NCI-H82 treated with DMSO at 0.1 percent for 48 hours (cell line): ENCODE results near the gene NCF4.

ENCODE experiments used
- DNase-seq: peaks from one replicate; lab custom pipeline; 2025; ENCODE audit not compliant: unreplicated experiment; lab: John Stamatoyannopoulos, UW

NCF4 gene

DNA sequence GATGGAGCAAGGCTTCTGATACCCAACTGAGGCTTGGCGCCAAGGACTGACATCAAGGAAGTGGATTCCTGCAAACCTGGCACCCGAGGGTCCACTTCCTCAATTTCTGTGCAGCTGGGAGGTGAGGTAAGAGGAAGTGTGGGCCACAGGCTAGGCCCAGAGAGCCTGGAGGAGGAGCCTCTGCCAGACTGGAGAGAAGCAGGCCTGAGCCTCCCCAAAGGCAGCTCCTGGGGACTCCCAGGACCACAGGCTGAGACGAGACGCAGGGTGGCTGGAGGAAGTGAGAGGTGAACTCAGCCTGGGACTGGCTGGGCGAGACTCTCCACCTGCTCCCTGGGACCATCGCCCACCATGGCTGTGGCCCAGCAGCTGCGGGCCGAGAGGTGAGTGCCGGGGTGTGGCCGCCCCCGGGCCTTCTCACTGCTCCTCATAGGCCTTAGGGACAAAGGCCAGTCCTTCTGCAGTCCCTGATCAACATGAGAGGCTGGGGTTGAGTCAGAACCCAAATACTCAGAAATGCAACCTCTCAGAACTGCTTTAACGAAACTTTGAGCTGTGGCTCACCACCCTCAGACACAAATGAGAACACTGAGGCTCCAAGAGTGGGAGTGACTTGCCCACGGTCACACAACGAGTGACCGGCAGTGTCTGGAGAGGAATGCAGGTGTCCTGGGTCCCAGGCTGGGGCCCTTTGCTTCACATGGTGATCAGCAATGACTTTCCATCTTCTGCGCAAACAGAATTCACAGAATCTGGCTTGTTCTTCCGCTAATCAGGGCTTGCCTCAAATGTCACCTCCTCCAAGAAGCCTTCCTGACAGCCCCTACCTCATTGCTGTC lies at the start of gene NCF4:
Gene NCF4, plus strand, starts transcription at position 186 of the 839 bp plus-strand sequence. Its CDS starts 166 bp downstream, at position 352.
- no peak for DNase-seq

DNA sequence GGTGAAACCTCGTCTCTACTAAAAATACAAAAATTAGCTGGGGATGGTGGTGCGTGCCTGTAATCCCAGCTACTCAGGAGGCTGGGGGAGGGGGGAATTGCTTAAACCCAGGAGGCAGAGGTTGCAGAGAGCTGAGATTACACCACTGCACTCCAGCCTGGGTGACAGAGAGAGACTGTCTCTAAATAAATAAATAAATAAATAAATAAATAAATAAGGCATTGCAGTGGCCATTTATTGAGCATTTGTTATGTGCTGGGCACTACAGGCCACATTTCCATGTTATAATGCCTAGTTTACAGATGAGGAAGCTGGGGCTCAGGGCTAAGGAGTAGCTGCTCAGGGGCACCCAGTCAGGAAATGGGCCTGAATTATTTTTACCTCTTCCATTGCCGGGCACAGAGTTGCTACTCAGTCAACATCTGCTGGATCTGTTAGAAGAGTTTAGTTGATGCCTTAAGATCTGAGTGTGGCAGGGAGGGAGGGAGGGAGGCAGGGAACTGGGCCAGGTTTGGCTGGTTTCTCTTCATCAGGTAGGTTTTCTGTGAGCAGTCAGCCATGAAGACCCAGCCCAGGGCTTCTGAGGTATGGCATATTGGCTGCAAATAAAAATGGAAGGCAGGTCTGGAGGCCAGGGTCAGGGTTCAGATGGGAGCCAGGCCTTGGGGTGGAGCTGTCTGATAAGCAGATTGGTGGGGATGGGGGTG lies 49.6 kb upstream of the NCF4 start:
- no peak for DNase-seq

DNA sequence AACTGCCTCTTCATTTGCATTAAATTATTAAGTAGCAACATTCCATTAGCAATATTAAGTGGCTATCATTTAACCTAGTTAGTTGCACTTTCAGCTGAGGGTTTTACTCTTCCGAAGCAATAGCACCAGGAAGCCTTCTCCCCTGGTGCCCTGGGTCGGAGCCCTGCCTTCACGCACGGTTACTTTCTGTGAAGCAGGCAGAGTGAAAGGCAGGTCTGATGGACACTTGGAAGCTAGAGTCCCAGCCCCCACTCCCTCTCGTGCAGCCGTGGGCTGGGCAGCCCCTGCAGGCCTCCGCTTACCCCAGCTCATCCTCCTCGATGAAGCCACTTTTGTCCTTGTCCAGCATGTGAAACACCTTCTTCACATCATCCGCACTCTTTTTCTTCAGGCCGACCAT lies 46.0 kb upstream of the NCF4 start:
- no peak for DNase-seq

DNA sequence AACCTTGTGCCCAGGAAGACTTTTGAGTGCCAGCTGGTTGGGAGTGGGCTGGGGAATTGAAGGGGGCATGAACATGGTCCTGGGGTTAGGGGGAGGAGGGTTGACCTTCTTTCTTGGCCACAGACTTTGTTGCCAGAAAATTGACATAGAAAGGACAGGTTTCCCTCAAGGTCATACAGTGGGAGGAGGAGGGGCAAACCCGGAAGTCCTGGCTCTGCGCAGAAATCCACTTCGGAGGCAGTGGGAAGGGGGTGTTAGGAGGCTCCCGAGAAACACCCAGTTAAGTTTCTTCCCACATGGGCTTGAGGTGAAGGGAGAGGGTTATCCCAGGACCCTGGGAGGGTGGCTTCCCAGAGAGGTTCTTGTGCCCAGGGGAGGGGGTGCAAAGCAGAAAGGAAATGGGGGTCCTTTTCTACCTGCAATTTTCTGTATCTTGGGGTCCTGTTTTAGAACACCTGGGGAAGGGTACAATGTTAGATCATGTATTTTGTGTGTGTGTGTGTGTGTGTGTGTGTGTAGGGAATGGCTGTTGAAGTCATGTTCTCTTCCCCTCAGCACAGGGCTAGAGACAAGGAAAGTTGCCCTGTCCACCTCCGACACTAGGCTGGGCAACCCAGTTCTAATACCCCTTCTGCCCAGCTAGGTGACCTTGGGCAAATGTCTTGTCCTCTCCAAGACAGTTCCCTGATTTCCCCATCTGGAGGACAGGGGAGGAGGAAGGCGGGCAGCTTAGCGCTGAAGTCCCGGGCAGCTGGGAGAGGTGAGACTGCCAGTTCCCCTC lies 45.1 kb upstream of the NCF4 start:
- DNase-seq = no peak

DNA sequence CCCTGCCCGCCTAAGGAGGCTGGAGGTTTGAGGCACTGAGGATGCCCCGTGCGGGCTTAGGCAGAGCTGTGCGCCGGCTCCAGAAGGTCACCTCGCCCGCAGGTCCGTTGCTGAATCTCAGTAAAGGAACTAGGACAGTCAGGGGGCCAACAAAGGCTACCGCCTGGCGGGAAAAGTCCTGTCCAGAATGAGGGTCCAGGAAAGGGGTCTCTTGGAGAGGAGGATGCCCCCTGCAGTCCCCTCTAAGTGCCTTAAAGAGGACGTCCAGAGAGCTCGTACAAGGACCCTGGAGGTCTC lies 44.5 kb upstream of the NCF4 start:
- DNase-seq = no peak

DNA sequence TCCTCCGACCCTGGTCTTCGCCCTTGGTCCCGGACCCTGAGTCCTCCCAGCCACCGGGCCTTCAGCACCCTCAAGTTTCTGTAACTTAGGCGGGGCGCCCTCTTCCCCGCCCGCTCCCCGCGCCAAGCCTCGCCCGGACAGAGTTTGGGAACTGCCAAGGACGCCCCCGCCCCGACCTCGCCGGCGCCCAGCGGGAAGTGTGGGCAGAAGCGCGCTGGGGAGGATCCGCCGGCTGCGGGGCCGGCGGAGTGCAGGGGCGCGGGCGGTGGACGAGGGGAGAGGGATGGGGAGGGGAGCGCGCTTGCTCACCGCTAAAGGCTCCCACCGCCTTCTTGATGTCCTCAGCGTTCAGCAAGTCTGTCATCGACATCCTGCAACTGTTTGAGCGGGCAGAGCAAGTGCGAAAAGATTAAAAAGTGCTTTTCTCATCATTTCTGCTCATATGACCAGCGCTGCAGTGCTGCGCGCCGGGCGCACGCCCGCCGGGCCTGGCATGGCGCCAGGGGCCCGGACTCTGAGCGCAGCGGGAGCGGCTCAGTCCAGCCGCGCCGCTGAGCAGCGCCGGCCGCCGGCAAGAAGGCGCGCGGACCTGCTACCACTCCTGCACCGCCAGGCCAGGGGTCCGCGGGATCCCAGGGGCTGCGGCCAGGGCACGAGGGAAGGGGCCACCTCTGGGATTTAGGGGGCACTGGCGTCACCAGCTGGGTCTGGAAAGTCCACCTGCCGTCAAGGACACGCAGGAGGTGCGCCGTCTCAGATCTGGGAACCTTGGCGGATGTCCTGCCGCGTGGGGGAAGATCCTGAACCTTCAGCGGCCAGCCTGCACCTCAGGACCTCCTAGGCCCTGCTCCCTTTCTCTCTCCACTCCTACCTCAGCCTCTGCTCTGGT lies 43.9 kb upstream of the NCF4 start, which contains the start of gene PVALB:
Gene PVALB, minus strand, starts transcription at position 400 of the 889 bp plus-strand sequence. Its CDS starts 30 bp downstream, at position 370.
- no peak for DNase-seq

DNA sequence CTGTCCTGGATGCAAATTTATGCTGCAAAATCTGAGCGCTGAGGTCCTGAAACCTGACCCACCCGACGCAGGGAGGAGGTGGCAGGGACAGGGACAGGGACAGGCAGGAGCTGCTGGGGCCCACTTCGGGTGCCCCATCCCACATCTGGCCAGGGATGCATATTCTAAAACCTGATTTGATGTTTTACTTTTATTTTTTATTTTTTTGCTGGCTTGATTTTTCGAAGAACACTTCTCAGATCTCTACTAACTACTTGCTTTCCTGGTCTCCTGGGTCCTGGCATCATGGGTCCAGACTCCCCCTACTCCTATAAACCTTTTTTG lies 43.3 kb upstream of the NCF4 start:
- no peak for DNase-seq

DNA sequence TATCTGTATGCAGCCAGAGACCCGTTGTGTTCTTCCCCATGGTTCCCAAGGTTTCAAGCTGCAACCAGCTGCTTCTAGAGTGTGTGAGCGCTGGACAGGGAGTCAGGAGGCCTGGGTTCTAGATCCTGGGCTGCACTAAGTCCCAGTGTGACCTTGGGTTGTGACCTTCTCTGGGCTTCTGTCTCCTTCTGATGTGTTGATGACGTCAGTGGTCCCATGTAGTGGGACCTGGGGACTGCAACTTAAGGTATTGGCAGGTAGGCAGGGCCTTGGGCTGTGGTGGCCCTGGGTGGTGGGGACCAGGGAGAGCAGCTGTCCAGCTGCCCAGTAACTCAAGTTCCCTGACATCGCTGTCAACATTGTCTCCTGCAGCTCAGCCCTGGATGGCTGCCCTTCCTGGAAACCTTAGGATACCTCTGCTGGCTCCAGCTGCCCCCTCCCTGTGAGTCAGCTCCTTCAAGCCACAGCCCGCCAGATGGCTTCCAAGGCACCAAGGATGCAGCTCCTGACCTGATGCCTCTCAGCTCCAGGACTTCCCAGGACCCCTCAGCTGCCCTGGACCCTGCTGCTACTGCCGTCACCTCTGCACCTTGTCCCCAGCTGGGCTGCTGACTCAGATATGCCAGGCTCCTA lies 42.7 kb upstream of the NCF4 start:
- DNase-seq = no peak

DNA sequence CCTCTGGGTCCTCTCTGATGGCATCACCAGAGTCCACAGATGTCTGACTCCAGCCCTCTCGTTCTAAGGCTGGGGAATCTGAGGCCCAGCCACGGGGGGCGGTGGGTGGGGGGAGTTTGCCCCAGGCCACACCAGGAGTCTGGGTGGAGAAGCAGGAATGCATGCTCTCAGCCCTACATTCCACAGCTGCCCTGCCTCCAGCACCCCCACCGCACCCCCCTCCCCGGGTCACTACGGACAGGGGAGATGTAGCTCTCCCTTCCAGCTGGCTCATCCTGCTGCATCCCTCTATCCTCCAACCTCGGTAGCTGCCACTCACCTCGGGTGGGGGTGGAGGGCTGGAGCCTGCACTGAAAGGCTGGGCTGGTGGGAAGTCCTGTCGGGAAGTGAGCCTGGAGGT lies 41.7 kb upstream of the NCF4 start:
- DNase-seq = no peak

DNA sequence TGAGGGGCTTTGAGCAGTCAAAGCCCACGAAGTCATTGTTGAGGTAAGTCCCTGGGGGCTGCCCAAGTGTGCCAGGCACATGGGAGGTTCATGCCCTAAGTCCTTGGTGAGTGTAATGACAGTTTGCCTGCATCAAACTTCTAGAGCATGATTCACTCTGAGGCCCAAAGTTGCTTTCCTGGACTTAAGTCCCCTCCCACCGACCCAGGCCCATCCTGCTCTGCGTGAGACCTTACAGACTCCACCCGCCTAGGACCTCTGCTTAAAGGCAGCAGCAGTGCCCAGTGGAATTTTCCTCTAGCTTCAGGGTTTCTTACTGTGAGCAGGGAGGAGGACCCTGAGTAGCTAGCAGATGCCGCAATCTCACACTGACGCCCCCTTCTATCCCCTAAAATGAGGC lies 38.2 kb upstream of the NCF4 start:
- DNase-seq = no peak

DNA sequence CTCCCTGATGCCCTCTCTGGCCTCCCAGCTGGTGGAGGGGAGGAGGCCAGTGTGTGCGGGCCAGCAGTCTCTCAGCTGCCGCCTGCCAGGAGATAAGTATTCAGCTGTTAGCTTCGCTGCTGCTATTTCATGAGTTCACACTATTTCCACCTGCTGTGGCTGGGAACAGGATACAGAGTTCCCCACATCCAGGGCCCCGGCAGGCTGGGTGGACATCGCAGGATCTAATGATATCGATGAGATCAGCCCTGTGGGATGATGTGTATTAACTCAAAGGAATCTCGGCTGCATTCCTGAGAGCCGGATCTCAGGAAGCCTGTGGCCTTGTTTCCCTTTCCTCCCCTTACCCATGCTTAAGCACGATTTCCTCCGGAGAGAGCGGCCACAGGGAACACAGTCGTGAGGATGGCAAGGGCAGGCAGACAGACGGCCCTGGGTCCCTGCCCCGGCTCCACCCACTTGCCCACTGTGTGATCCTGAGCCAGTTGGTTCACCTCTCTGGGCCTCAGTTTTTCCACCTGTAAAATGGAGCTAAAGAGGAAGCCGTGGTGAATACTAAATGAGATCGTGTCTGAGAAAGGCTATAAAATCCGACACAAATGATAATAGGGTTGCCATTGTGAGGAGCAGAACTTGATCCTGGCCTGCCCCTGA lies 37.5 kb upstream of the NCF4 start:
- no peak for DNase-seq

DNA sequence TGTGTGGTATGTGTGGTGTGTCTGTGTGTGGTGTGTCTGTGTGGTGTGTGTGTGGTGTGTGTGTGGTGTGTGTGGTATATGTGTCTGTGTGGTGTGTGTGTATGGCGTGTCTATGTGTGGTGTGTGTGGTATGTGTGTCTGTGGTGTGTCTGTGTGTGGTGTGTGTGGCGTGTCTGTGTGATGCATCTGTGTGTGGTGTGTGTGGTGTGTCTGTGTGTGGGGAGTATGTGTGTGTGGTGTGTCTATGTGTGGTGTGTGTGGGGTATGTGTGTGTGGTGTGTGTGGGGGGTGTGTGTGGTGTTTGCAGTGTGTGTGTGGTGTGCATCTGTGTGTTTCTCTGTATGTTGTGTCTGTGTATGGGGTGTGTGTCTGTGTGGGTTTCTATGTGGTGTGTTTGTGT lies 36.2 kb upstream of the NCF4 start:
- DNase-seq = no peak

DNA sequence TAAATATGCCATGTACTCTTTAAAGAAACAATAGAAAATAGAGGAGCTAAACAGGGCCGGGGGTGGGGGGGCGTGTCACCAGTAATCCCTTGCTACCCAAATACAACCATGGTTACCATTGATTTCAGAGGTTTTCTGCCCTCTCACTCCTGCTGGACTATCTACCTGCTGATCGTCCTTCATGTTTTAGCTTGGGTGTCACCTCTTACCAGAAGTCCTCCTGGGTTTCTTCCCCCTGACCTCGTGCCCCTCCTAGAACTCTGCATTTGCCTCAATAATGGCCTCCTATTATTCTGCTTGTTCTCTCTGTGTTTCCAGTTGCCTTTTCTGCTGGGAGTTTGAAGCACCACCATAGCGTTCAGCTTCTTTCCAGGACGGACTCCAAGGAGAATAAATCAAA lies 34.5 kb upstream of the NCF4 start:
- no peak for DNase-seq

DNA sequence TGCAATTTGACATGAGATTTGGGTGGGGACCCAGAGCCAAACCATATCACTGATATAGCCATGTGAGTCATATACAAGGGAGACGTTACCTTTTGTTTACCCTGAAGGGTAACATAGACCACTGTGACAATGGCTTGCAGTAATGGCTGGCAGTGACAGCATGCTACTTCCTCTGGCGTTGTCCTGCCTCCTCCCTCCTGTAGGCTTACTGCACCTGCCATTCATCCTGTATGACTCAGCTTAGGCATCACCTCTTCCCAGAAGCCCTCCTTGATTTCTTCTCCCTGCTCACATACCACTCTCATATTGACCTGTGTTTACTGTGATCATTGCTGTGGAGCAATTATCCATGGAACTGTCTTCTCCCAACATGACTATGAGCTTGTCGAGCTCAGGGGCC lies 32.0 kb upstream of the NCF4 start:
- no peak for DNase-seq

DNA sequence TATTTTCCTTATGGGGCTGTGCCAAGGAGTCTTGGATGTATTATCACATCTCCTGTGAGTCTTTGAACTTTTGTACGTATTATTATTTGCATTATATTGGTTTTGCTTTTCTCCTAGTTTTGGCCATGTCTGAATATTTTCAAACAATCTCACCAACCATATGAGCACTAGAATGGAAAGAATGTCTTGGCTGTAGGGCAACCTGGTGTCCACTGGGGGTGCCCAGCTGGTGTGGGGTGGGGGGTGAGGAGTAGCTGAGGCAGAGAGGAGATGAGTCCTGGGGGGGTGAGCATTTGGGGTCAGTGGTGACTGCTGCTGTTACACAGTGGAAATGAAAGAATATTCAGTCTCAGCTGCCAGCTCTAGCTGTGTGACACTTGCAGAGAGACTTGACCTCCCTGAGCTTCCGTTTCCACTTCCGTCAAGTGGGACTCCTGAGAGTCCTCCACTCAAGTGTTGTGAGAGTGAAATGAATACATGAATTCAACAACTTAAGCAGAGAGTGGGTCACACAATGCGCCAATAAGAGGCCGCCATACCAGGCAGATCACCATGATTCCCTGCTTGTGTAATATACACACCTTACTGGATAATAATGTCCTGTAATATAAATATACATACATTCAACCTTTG lies 31.3 kb upstream of the NCF4 start:
- no peak for DNase-seq

DNA sequence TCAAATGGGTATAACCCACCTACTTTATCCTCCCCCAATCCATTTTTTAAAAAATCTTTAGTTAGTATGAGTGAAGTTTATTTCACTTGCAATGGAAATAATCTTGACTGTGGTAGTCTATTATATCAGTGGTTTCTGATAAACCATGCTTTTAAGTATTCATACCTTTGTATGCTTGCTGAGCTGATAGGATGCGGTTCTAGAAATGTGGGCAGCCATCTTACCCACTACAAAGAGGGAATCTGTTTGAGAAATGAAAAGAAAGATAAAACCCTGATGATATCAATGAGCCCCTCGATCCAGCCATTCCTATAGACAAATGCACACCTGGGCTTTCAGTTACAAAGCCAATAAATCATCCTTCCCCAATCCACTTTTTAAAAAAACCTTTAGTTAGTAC lies 30.2 kb upstream of the NCF4 start:
- DNase-seq = no peak

DNA sequence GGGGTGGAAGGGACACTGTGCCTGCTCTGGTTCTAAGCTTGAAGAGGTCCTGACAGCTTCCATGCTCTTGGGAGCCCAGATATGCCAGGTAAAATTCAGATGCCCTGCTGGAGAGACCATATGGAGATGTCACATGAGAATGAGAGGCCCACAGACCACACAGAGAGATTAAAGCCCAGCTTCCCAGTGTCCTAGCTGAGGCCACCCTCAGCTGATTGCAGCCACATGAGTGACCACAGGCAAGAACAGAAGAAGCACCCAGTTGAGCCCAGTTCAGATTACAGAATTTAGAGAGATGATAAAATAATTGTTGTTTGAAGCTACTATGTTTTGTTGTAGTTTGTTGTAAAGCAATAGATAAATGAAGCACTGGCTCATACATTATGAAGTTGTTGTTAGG lies 29.6 kb upstream of the NCF4 start:
- DNase-seq = no peak

DNA sequence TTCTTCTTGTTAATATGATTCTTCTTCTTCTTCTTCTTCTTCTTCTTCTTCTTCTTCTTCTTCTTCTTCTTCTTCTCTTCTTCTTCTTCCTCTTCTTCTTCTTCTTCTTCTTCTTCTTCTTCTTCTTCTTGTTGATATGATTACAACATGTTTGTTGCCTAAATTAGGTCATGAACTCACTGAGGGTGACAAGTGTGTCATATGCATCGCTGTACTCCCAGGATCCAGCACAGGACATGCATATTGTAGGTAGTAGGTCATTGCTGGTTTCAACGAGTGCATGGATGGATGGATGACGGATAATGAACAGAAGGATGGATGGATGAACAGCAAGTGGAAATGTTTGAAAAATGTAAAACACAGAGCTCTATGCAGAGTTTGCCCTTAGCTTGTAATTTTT lies 29.1 kb upstream of the NCF4 start:
- DNase-seq = no peak

DNA sequence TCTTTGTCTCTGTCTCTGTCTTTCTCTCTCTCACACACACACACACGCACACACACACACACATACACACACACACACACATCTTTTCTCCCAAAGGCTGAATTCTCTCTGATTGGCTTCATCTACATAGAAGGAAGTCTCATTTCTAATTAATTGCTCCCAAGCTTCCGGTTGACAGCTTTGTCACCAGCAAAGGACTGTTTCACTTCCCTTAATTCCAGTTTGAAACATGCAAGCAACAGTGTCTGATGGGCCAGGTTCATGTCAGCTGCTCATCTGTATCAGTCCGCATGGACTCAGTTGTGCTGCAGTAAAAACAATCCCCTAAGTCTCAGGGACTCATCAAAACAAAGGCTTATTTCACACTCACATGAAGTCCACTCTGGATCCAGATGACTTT lies 27.7 kb upstream of the NCF4 start:
- no peak for DNase-seq

DNA sequence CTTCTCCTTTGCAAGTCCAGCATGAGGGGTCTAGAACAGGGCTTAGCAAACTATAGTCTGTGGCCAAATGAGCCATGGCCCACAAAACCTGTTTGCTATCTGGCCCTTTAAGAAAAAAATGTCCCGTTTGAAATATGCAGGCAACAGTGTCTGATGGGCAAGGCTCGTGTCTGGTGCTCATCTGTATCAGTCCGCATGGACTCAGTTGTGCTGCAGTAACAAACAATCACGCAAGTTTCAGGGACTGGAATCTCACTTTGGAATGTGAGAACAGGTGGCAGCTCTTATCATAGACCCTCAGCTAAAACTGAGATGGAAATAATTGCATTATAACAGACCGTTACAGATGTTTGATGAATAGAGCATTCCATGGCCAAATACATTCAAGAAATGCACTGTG lies 24.9 kb upstream of the NCF4 start:
- no peak for DNase-seq
